ENCODE results near the gene CD177. TPM values are rescaled to one million over a fixed set of nuclear protein-coding genes. Genes with fewer than 3 reads are reported as not detected.
"Not testable (repeated sequence)": the region's sequence is repeated elsewhere in the genome, so short reads cannot be mapped to it uniquely, and the experiment has no call there.

CD177 gene
- polyA plus RNA-seq, 3 donors = 0.23 to 0.44 TPM; not detected in 1

DNA sequence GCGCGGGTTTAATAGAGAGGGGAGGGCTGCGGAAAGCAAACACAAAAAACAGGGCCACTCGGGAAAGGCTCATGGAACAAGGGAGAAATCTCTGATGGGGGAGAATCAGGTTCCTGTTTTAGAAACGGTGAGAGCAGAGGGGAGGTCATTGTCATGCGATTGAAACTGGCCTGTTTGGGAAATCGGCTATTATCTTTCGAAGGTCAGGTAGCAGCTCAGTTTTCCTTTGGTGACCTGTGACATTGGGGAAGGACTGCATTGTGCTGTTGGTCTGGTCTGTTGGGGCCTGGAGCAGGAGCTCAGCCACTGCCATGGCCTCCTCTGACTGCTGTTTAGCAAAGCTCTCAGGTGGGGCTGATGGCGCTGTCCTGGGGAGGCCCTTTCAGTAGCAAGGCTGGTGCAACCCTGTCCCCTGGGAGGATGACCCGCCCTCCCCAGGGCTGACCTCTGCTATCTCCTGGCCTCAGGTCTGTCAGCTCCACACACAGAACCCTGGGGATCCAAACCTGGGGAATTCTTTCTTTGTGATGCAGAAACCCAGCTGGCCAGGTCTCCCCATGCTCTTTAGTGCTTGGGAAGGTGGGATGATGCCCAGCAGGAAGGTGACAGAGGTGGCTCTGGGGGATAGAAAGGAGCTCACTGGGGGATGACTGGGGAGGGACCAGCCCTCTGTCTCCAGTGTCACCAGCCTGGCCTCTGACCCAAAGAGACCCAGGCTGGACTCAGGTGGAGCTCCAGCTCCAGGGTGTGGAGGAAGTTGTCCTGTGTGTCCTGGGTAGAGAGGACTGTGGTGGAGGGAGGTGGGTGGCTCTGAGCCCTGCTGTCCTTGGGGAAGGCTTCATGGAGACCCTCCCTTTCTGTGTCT, 21.2 kb upstream of the CD177 start:
- no peak for DNase-seq

DNA sequence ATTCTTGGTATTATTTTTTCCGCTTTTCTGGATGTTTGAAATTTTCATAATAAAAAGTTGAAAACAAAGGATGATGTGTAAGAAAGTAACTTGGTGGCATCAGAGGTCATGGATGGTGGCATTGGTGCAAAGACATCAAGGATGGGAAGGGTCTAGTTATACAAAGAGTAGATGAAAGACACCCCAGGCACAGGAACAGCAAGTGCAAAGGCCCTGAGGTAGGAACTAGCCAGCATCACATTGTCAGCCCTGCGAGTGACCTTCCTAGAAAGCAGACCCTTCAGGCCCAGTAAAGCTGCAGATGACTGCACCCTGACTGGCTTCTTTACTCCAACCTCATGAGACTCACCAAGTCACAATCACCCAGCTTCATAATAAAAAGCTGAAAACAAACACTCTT, 17.0 kb upstream of the CD177 start:
- not testable (repeated sequence) for DNase-seq

DNA sequence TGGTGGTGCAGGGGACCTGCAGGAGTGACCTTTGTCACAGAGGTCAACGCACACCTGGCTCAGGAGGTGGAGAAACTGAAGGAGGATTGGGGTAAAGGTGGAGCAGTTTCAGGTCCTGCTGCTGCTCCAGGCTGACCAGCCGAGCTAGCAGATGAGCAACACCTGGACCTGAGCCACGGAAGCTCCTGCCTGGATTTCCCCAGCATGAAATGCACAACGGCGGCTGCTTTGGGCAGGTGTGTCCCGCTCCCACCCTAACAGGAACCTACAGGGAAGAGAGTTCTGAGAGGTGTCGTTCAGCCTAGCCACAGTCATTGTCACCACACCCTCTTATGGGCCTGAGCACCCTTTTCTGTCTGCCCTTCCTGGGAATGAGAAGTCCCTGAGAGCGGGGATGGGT, 15.7 kb upstream of the CD177 start:
- DNase-seq = no peak

DNA sequence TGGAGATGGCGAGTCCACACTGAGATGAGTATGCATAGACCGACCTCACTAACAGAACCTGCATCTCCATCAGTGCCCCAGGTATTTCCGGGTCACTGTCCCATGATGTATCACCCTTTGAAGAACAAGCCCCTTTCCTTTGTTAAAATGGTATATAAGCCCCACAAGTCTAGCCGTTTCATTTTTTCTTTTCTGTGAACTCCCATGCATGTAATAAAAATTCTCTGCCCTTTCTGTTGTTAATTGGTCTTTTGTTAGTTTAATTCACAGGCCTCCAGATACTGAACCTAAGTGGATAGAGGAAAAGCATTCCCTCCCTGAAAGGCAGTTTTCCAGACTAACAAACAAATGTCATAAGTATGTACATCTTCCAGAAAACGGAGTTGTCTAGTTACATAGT, 15.0 kb upstream of the CD177 start:
- DNase-seq = no peak

DNA sequence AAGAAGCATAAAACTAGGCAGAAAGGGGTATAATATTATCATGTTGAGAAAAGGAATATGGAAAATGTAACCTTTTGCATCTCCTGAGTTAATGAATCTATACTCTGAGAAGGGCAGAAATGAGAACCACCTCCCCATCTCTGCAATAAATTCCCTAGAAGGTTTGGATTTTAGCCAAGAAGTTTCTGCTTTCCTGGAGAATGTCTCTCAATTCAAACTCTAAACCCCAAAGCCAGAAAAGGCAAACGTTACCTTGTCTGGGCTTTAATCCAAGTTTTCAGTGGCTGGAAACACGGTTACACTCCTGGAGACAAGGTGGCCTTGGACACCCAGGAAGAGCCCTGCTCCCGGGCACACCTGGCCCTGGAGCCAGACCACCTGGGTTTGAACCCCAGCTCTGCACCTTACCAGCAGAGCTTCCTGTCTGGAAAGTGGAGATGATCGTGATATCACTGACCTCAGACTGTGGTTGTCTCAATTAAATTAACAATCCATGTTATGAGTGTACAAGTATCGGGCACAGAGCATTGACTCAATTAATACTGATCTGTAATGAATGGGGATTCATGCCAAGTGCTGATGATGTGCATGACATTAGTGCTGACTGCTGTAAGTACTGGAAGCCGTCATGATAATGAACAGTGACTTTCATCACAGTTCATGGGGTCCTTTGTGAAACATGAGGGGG, 14.1 kb upstream of the CD177 start:
- not testable (repeated sequence) for DNase-seq

DNA sequence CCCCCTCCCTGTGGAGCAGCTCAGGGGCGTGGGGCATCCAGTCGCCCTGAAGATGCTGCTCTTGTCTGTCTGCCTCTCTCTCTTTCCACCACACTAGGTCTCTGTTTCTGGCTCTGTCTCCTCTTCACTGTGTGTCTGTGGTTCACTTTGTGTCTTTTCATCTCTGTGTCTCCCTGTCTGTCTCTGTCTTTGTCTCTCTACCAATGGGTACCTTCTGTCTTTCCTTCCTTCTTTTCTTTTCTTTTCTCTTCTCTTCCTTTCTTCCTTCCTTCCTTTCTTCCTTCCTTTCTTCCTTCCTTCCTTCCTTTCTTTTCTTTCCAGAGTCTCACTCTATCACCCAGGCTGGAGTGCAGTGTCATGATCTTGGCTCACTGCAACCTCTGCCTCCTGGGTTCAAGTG, 13.4 kb upstream of the CD177 start:
- not testable (repeated sequence) for DNase-seq

DNA sequence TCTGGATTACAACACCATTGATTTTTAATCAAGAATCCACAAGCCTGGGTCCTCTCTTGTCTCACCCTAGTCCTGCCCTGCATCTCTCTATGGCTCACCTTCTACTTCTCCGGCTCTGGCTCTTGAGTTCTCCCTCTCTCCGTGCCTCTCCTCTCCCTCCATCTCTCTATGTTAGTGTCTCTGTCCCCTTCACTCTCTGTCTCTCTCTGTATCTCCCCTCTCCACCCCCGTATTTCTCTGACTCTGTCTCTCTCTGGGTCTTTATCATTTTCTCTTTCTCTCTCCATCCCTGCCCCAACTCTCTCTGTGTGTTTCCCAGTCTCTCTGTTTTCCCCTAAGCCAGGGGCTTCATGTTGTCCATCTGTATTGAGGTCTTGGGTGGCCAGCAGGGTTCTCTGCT, 12.4 kb upstream of the CD177 start:
- DNase-seq = not testable (repeated sequence)

DNA sequence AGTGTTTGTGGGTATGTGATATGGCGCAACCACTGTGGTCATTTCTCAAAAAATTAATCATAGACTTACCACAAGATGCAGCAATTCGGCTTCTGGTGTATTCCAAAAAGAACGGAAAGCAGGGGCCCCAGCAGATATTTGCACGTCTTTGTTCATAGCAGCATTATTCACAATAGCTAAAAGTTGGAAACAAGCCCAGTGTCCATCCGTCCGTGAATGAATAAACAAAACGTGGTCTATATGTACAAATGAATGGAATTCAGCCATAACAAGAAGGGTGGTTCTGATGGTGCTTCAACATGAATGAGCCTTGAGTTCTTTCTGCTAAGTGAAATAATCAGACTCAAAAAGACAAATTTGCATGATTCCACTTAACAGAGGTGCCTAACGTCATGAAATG, 11.4 kb upstream of the CD177 start:
- not testable (repeated sequence) for DNase-seq

DNA sequence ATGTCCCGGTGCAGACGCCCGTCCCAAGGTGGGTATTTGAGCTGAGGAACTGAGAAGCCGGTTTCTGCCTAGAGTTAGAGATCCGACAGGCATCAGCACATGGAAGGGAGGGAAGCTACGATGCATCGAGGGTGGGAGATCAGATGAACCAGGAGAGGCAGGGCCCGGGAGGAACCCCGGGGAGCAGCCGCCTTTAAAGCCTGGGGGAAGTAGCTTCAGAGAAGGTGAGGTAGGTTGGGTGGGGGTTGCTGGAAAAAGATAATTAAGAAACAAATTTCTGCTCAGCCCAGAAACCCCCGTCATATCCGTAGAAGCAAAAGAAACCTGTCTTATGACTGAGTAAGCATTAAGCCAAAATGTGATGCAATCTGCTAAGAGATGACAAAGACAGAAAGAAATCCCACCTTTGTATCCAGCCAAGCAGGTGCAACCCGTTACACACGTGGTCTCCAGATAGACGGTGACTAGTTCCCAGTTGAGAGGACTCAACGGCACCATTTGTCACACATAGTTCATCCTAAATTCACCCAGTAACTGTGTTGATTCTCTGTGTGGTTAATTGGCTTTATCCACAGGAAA, 9.1 kb upstream of the CD177 start:
- not testable (repeated sequence) for DNase-seq

DNA sequence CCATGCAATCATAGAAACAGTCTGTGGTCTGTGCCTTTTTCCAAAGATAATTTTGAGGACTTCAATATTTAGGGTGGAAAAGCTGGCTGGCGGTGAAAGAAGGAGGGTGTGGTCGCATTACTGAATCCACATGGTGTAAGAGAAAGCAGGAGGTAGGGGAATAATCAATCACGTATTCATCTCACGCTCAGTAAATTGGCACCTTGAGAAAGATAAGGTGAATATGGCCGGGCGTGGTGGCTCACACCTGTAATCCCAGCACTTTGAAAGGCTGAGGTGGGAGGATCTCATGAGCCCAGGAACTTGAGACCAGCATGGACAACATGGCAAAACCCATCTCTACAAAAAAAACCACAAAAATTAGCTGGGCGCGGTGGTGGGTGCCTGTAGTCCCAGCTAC, 3.7 kb upstream of the CD177 start:
- not testable (repeated sequence) for DNase-seq

DNA sequence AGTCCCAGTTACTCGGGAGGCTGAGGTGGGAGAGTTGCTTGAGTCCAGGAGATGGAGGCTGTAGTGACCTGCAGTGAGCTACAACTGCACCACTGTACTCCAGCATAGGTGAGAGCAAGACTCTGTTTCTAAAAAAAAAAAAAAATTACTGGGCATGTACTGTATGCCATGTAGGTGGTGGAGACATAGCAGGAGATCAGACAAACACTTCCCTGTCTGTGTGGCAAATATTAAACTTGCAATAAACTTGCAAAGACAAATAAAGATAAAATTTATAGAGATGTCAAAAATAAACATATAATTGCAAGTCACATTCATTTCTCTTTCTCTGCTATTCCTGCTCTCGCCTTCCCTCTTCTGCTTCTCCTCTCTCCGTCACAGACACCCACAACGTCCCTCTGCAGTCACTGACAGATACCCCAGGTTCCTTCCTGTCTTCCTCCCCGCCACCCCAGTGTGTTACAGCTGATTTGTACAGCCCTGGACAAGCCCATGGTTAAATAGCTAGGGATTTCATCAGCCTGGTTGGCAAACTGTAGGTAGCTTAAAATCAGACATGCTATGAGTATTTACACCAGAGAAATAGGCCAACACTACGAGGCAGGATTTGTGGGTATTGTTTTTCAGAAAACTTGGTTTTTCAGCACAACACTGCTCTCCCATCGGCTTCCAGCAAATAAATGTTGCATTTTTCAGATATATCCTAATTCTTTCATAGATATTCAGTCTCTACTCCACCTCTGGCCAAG, 1.3 kb upstream of the CD177 start:
- DNase-seq = no peak

DNA sequence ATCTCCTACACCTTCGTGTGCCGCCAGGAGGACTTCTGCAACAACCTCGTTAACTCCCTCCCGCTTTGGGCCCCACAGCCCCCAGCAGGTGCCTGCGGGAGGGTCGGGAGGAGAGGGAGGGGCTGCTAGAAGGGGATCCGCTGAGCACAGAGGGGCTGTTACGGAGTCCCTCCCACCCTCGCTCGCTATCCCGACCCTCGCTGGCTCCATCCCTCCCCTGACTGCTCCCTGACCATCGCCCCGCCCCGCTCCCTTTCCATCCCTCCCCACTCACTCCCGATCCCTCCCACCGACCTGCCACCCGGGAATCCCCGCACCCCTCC, 780 bp downstream of the CD177 start:
- no peak for DNase-seq

DNA sequence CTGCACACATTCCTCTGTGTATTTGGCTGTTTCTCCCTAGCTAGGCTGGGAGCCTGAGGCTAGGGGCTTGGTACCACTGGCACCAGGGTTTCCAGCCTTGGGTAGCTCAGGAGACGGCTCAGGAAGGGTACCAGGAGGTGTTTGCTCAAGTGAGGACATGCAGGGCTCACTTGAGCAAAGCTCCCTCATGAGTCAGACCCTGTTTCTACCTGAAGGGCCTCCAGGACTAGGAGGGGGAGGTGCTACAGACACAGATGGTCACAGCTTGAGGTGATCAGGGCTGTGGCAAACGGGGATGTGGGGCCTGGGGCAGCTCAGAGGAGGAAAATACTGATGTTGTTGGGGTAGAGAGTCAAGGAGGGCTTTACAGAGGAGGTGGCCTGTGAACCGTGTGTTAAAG, 3.3 kb downstream of the CD177 start:
- DNase-seq = not testable (repeated sequence)

DNA sequence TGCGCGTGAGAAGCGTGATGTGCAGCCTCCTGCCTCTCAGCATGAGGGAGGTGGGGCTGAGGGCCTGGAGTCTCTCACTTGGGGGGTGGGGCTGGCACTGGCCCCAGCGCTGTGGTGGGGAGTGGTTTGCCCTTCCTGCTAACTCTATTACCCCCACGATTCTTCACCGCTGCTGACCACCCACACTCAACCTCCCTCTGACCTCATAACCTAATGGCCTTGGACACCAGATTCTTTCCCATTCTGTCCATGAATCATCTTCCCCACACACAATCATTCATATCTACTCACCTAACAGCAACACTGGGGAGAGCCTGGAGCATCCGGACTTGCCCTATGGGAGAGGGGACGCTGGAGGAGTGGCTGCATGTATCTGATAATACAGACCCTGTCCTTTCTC, 8.7 kb downstream of the CD177 start:
- DNase-seq = no peak

DNA sequence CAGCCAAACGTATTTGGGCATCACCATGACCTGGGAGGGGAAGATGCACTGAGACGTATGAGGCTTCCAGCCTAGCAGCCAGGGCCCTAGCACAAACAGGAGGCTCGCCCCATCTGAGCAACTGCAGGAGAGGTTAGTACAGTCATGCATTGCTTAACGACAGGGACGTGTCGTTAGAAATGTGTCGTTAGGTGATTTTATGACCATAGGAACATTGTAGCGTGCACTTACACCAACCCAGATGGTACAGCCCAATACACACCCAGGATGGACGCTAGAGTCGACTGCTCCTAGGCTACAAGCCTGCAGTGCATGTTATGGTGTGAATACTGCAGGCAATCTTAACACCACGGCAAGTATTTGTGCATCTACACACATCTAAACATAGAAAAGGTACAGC, 9.3 kb downstream of the CD177 start:
- no peak for DNase-seq

DNA sequence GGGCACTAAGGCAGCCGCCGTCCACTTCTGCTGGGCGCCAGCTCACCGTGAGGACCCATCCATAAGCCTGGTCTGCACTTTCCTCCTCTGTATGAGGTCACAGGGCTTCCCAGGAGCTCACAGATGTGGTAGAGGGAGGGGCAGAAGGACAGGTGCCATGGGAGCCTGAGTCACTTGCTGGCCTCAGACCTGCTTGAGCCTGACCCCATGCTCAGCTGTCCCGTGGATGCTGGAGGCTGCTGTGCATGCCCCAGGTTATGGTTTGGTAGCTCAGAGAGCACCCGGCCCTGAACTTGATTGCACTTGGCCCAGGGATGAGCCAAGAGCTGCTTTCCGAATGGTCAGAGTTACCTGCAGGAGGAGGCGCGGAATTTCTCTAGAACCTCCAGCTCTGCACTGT, 12.2 kb downstream of the CD177 start:
- DNase-seq = not testable (repeated sequence)

DNA sequence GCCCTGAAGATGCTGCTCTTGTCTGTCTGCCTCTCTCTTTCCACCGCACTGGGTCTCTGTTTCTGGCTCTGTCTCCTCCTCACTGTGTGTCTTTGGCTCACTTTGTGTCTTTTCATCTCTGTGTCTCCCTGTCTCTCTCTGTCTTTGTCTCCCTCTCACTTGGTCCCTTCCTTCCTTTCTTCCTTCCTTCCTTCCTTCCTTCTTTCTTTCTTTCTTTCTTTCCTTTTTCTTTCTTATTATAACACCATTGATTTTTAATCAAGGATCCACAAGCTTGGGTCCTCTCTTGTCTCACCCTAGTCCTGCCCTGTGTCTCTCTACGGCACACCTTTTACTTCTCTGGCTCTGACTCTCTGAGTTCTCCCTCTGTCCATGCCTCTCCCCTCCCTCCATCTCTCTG, 14.3 kb downstream of the CD177 start:
- DNase-seq = no peak

DNA sequence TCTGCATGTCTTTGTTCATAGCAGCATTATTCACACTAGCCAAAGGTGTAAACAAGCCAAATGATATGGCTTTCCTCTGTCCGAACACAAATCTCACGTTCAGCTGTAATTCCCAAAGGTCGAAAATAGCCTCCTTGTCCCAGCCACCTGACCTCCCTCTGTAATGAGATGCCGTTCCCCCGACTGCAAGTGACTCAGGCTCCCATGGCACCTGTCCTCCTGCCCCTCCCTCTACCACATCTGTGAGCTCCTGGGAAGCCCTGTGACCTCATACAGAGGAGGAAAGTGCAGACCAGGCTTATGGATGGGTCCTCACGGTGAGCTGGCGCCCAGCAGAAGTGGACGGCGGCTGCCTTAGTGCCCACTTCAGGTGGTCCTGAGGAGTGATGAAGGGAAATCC, 15.4 kb downstream of the CD177 start:
- not testable (repeated sequence) for DNase-seq

DNA sequence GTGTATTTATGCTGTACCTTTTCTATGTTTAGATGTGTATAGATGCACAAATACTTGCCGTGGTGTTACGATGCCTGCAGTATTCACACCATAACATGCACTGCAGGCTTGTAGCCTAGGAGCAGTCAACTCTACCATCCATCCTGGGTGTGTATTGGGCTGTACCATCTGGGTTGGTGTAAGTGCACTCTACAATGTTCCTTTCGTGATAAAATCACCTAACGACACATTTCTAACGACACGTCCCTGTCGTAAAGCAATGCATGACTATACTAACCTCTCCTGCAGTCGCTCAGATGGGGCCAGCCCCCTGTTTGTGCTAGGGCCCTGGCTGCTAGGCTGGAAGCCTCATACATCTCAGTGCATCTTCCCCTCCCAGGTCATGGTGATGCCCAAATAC, 18.4 kb downstream of the CD177 start:
- DNase-seq = no peak

DNA sequence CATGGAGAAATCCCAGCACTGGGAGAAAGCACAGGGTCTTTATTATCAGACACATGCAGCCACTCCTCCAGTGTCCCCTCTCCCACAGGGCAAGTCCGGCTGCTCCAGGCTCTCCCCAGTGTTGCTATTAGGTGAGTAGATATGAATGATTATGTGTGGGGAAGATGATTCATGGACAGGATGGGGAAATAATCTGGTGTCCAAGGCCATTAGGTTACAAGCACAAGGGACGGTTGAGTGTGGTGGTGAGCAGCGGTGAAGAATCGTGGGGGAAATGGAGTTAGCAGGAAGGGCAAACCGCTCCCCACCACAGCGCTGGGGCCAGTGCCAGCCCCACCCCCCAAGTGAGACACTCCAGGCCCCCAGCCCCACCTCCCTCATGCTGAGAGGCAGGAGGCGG, 19.0 kb downstream of the CD177 start:
- DNase-seq = no peak

DNA sequence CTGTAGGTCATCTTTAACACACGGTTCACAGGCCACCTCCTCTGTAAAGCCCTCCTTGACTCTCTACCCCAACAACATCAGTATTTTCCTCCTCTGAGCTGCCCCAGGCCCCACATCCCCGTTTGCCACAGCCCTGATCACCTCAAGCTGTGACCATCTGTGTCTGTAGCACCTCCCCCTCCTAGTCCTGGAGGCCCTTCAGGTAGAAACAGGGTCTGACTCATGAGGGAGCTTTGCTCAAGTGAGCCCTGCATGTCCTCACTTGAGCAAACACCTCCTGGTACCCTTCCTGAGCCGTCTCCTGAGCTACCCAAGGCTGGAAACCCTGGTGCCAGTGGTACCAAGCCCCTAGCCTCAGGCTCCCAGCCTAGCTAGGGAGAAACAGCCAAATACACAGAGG, 24.1 kb downstream of the CD177 start:
- not testable (repeated sequence) for DNase-seq

DNA sequence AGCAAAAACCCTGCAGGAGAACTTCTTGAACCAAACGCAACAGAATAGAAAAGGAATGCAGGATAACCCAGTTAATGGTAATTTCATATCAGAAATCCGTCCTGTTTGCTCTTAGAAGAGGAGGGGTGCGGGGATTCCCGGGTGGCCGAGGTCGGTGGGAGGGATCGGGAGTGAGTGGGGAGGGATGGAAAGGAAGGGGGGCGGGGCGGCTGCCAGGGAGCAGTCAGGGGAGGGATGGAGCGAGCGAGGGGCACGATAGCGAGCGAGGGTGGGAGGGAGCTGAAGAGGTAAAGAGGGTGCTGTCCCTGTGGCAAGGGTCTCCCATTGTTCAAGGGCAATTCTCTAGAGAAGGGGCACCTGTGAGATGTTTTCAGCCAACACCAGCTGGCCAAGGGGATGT, 26.5 kb downstream of the CD177 start:
- DNase-seq = no peak
